ENCODE results near the gene MDC1.
"Not testable (repeated sequence)": the region's sequence is repeated elsewhere in the genome, so short reads cannot be mapped to it uniquely, and the experiment has no call there.

MDC1 gene

DNA sequence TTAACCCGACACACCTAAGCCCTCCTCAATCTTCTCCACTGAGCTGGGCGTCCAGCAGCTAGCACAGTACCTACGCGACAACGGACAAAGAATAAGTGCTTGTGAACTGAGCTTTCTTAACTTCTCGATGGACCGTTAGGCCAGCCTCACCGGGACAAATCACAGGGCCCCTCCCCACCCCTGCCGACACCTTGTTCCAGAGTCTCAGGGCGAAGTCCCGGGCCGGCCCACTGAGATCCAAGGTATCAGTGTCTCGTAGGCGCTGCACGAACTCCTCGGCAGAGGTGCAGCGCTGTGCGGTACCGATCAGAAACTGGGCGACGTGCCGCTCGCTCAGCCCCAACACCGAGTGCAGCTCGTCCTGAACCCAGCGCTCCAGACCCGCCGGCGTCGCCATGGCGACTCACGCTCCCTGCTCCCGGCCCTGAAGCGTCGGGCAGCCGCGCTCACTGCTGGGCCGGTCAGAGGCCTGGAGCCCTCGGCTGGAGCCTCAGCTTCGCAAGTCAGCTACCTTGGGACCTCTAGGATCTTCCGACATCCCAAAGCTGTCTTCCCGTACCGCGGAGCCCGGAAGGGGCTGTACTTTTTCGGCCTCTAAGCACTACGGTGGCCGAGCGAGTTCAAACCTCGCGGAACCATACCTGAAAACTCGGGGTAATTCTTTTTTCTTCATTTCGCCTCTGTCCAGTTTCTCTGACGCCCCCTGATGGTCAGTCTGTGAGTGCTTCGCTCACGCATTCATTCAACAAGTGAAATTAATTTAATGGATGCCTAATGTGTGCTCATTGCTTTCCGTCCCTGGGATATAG, 44.4 kb downstream of the MDC1 start, which contains the start of gene DHX16:
Gene DHX16 (minus strand): TSS at position 562 of the 809 bp plus-strand sequence. CDS start 165 bp downstream, at position 397.
- TF ChIP-seq, protein P1, sequence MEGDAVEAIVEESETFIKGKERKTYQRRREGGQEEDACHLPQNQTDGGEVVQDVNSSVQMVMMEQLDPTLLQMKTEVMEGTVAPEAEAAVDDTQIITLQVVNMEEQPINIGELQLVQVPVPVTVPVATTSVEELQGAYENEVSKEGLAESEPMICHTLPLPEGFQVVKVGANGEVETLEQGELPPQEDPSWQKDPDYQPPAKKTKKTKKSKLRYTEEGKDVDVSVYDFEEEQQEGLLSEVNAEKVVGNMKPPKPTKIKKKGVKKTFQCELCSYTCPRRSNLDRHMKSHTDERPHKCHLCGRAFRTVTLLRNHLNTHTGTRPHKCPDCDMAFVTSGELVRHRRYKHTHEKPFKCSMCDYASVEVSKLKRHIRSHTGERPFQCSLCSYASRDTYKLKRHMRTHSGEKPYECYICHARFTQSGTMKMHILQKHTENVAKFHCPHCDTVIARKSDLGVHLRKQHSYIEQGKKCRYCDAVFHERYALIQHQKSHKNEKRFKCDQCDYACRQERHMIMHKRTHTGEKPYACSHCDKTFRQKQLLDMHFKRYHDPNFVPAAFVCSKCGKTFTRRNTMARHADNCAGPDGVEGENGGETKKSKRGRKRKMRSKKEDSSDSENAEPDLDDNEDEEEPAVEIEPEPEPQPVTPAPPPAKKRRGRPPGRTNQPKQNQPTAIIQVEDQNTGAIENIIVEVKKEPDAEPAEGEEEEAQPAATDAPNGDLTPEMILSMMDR (conservative IDR thresholded peaks at IDR 0.05; ENCODE audit: control insufficient read depth, insufficient read depth, low read depth, low read length): peak; percentile 86
- peak; percentile 99 for DNase-seq (ENCODE audit: low read depth)
- H3K4me3 ChIP-seq (ENCODE audit: control insufficient read depth, low read depth, low read length): peak within 1 kb of the TSS; percentile 93

DNA sequence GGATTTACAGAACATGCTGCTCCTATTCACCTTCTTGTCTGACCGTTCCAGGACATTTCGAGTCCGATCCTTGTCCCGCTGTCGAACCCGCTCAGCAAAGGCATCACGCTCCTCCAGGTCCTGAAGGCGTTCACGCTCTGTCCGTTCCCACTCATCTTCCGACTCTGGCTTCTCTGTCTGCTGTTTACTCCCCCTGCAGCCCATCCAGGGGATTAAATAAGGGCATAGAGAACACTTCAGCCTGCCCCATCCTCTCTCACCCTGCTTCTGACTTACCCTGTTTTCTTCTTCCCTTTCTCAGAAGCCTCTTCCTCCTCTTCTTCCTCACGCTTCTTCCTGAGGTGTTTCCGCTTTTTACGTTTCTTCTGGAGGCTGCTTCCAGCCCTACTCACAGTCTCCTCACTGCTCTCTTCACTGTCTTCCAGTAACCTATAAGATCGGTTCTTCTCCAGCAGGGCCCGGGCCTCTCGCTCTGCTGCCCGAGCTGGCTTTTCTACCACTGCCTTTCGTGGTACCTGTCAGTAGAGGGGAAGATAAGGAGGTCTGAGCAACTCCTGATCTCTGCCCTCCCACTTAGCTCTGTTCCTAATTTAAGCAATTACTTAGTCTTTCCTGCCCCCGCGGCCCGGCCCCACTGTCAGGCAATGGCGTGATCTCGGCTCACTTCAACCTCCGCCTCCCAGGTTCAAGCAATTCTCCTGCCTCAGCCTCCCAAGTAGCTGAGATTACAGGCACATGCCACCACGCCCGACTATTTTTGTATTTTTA, 46.1 kb downstream of the MDC1 start:
- peak; percentile 39 for DNase-seq (ENCODE audit: low read depth)
- no peak overlapping the region for H3K4me3 ChIP-seq (ENCODE audit: control insufficient read depth, low read depth, low read length)
- TF ChIP-seq, protein P1 (conservative IDR thresholded peaks at IDR 0.05; ENCODE audit: control insufficient read depth, insufficient read depth, low read depth, low read length): peak; percentile 34

DNA sequence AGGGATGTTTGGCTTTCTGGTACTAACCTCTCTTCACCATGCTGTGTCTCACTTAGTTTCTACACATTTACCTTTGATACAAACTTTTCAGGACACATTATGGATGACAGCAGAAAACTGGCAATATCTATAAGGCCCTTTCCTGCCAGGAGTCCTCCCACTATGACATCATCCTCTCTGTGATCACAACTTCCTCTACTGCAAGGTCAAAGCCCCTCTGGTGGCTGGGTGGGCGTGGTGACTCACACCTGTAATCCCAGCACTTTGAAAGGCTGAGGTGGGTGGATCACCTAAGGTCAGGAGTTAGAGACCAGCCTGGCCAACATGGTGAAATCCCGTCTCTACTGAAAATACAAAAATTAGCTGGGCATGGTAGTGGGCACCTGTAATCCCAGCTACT, 50.8 kb downstream of the MDC1 start:
- DNase-seq (ENCODE audit: low read depth): peak; percentile 51
- not testable (repeated sequence) for H3K4me3 ChIP-seq (ENCODE audit: control insufficient read depth, low read depth, low read length)

DNA sequence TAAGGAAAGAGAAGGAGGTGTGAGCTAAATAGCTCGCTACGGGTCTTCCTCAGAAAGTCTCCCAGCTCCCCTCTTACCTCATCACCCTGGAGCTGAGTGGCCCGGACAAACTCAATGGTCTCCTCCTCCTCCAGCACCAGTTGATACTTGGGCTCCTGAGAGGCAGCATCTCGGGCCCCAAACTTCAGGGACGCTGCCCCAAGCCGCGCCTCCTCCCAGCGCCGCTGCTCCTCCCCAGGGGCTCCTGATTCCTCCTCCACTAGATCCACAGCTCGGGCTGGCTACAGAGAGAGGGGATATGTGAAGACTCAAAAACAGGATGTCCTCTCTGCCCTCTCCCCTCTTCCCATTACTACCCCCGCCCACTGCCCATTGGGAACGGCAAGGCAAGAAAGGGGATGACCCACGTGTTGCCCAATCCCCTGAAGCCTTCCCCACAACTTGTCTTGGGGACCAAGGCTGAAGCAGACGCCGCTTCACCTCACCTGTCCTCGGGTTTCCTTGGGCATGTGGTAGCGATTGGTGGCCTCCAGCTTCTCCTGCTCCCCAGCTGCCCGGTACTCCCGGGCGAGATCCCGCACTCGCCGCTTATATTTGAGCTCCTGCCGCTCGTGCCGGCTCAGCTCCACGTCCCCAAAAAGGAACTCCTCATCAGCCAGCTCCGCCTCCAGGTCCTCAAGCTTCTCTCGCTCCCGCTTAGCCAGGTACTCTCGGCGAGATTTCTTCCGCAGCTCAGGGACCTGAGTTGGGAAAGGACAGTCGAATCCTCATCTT, 51.9 kb downstream of the MDC1 start:
- H3K4me3 ChIP-seq (ENCODE audit: control insufficient read depth, low read depth, low read length): no peak overlapping the region
- TF ChIP-seq, protein P1 (conservative IDR thresholded peaks at IDR 0.05; ENCODE audit: control insufficient read depth, insufficient read depth, low read depth, low read length): no peak
- no peak for DNase-seq (ENCODE audit: low read depth)

DNA sequence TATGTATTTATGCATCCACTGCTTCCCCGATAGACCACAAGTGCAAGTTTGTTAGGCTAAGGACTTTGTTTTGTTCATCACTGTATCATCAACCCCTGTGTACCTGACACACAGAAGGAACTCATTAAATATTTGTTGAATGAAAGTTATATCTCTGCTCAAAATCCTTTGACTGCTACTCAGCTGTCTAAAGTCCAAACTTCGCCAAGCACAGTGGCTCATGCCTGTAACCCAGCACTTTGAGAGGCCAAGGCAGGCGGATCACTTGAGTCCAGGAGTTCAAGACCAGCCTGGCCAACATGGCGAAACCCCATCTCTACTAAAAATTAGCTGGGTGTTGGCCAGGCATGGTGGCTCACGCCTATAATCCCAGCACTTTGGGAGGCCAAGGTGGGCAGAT, 59.2 kb downstream of the MDC1 start:
- DNase-seq (ENCODE audit: low read depth): not testable (repeated sequence)

DNA sequence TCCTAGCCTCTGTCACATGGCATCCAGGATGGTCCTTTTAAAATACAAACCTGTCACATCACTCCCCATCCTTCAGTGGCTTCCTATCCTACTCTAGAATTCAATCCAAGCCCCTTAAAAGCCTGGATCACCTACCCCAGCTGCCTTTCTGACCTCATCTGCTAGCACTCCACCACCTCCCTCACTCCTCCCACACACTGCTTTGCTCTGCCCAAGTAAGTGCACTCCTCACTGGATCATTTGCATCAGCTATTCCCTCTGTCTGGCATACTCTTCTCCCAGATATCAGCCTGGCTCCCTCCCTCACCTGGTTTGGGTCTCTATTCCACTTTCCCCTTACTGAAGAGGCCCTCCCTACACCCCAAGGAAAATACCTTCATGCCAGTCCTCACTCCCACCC, 59.6 kb downstream of the MDC1 start:
- H3K4me3 ChIP-seq (ENCODE audit: control insufficient read depth, low read depth, low read length): no peak overlapping the region
- DNase-seq (ENCODE audit: low read depth): no peak
- TF ChIP-seq, protein P1 (conservative IDR thresholded peaks at IDR 0.05; ENCODE audit: control insufficient read depth, insufficient read depth, low read depth, low read length): no peak

More for the DNA sequence above, 59.2 kb downstream of the MDC1 start:
- not testable (repeated sequence) for H3K4me3 ChIP-seq (ENCODE audit: control insufficient read depth, low read depth, low read length)

DNA sequence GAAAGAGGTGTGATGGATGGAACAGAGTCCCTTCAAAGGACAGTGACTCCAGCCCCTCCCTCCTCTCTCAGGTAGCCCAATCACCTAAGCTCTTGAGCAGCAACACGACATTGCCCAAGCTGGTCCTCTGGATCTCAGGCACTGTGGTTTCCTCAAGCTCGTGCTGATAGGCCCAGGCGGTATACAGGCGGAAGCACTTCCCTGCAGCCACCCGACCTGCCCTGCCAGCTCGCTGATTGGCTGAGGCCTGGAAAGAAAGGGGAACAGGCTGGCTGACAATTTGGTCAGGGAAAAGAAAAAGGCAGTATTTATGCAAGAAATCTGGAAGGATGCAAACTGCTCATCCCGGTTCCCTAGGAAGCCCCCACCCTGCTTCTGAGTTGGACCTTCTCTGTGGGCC, 60.6 kb downstream of the MDC1 start:
- TF ChIP-seq, protein P1 (conservative IDR thresholded peaks at IDR 0.05; ENCODE audit: control insufficient read depth, insufficient read depth, low read depth, low read length): no peak
- H3K4me3 ChIP-seq (ENCODE audit: control insufficient read depth, low read depth, low read length): no peak overlapping the region
- no peak for DNase-seq (ENCODE audit: low read depth)

All from fibroblast of mammary gland (primary cell).